ENCODE results near the gene SEMA6D. TPM values are rescaled to one million over a fixed set of nuclear protein-coding genes. Genes with fewer than 3 reads are reported as not detected.

The SEMA6D gene
- total and polyA plus RNA-seq, 2 donors (not counting 1 experiment from before 2014, with no cell fraction given): 2.4 to 13.4 TPM

DNA sequence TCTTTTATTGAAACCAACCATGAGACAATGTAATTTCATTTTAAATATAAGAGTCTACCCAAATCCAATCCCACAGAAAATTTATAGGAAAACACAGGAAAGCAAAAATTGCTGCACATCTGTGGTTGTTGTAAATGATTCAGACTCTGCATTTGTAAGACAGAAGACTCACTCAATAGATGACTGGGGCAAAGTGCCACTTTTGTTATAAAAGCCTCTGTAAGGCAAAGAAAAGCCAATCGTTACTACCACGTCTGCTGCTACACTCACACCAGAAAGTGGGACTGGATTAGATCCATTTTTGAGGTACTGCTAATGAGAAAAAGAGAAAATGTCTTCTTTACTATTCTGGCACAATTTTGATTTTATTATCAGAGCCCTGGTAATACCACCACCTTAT lies 74.9 kb downstream of the SEMA6D start:
- no peak for DNase-seq (ENCODE audit: low read depth in 2 of 2)
- TF ChIP-seq EZH2 (IDR thresholded peaks at IDR 0.05; ENCODE audit: low read length, missing control alignments): no peak
- TF ChIP-seq, protein P1, sequence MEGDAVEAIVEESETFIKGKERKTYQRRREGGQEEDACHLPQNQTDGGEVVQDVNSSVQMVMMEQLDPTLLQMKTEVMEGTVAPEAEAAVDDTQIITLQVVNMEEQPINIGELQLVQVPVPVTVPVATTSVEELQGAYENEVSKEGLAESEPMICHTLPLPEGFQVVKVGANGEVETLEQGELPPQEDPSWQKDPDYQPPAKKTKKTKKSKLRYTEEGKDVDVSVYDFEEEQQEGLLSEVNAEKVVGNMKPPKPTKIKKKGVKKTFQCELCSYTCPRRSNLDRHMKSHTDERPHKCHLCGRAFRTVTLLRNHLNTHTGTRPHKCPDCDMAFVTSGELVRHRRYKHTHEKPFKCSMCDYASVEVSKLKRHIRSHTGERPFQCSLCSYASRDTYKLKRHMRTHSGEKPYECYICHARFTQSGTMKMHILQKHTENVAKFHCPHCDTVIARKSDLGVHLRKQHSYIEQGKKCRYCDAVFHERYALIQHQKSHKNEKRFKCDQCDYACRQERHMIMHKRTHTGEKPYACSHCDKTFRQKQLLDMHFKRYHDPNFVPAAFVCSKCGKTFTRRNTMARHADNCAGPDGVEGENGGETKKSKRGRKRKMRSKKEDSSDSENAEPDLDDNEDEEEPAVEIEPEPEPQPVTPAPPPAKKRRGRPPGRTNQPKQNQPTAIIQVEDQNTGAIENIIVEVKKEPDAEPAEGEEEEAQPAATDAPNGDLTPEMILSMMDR (conservative IDR thresholded peaks at IDR 0.05 in 1 of 2, IDR thresholded peaks at IDR 0.05 in 1 of 2; ENCODE audit: low read depth in 1 of 2, low read length in 2 of 2): no peak

DNA sequence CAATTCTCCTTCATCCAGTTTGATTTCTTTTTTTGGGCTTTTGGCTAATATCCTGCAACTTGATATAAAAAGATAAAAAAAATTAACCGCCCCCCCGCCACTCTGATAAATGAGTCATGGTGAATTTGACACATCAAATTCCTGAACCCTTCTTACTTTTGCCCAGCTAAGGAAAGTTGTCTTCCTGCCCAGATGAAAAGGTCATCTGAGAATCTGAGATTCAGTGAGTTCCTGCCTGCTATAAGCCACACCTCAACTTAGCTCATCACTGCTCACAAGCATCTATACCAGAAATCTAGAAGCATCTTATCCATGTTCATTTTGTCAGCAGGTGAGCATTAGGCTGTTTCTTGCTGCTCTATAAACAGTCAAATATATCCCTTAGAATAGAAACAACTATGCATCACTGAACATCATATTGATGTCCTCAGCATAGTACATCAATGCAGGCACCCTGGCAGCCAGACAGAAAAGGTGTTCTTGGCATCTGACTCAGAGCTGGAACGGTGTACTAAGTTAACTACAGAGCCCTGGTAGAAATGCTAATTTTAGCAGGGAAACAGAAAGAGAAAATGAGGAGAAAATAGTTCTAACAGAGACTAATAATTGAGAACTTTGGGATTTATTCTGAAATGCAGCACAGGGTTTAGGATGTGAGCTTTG lies 77.1 kb downstream of the SEMA6D start:
- Histone ChIP-seq H3K27me3 (ENCODE audit: control insufficient read depth, insufficient read depth, low read length) (no peaks in the 10 kb centered on the region), H3K4me2 (ENCODE audit: extremely low read depth, insufficient read depth, low read length) (no peak overlapping the region), H2AFZ (ENCODE audit: low read length) (no peak overlapping the region), H3K36me3 (ENCODE audit: control insufficient read depth, insufficient read depth, low read length) (no peaks in the 10 kb centered on the region), H3K4me3 (replicated peaks in 1 of 4; ENCODE audit: control extremely low read depth in 1 of 4, insufficient read depth in 1 of 4, low read depth in 3 of 4, low read length in 4 of 4) (no peak overlapping the region), H3K27ac (ENCODE audit: insufficient read depth, low read length) (no peak overlapping the region), H3K9ac (ENCODE audit: insufficient read depth, low read length) (no peak overlapping the region), H3K79me2 (ENCODE audit: control insufficient read depth, insufficient read depth, low read length) (no peaks in the 10 kb centered on the region), H3K4me1 (ENCODE audit: control insufficient read depth, extremely low read depth, insufficient read depth, low read length) (no peaks in the 10 kb centered on the region), H3K9me3 (ENCODE audit: control insufficient read depth, insufficient read depth, low read depth, low read length) (no peaks in the 10 kb centered on the region), H4K20me1 (ENCODE audit: control insufficient read depth, extremely low read depth, insufficient read depth, low read length) (no peaks in the 10 kb centered on the region)
- TF ChIP-seq, protein P1 (conservative IDR thresholded peaks at IDR 0.05 in 1 of 2, IDR thresholded peaks at IDR 0.05 in 1 of 2; ENCODE audit: low read depth in 1 of 2, low read length in 2 of 2): no peak
- no peak for TF ChIP-seq EZH2 (IDR thresholded peaks at IDR 0.05; ENCODE audit: low read length, missing control alignments)
- peak in 1 of 2 donors; percentile 31 for DNase-seq (ENCODE audit: low read depth in 2 of 2)

More for the DNA sequence above, 74.9 kb downstream of the SEMA6D start:
- H2AFZ ChIP-seq (ENCODE audit: low read length): no peak overlapping the region
- H3K4me1 ChIP-seq (ENCODE audit: control insufficient read depth, extremely low read depth, insufficient read depth, low read length): no peaks in the 10 kb centered on the region
- H4K20me1 ChIP-seq (ENCODE audit: control insufficient read depth, extremely low read depth, insufficient read depth, low read length): no peaks in the 10 kb centered on the region
- H3K27ac ChIP-seq (ENCODE audit: insufficient read depth, low read length): no peak overlapping the region
- no peak overlapping the region for H3K4me3 ChIP-seq (replicated peaks in 1 of 4; ENCODE audit: control extremely low read depth in 1 of 4, insufficient read depth in 1 of 4, low read depth in 3 of 4, low read length in 4 of 4)
- H3K4me2 ChIP-seq (ENCODE audit: extremely low read depth, insufficient read depth, low read length): no peak overlapping the region
- H3K36me3 ChIP-seq (ENCODE audit: control insufficient read depth, insufficient read depth, low read length): no peaks in the 10 kb centered on the region
- H3K9ac ChIP-seq (ENCODE audit: insufficient read depth, low read length): no peak overlapping the region
- H3K27me3 ChIP-seq (ENCODE audit: control insufficient read depth, insufficient read depth, low read length): no peaks in the 10 kb centered on the region
- no peaks in the 10 kb centered on the region for H3K79me2 ChIP-seq (ENCODE audit: control insufficient read depth, insufficient read depth, low read length)
- no peaks in the 10 kb centered on the region for H3K9me3 ChIP-seq (ENCODE audit: control insufficient read depth, insufficient read depth, low read depth, low read length)

DNA sequence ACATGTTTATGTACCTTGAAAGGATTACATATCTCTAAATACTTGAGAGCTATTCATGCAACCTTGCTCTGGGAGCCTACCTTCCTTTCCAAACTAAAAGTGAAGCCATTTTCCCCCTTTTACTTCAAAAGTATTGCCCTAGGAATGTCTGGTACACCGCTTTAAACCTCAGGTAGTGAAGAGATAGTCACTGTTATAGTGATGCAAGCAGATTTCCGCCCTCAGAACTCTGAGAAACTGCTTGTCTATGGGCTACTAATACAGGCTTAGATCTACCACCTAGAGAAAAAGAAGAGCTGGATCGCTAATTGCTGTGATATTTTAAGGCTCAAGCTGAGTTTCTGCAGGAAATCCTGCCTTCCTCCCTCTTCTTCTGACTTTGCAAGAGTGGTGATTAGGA lies 78.6 kb downstream of the SEMA6D start:
- Histone ChIP-seq H3K9ac (ENCODE audit: insufficient read depth, low read length) (no peak overlapping the region), H3K36me3 (ENCODE audit: control insufficient read depth, insufficient read depth, low read length) (no peaks in the 10 kb centered on the region), H3K9me3 (ENCODE audit: control insufficient read depth, insufficient read depth, low read depth, low read length) (no peaks in the 10 kb centered on the region), H3K4me3 (replicated peaks in 1 of 4; ENCODE audit: control extremely low read depth in 1 of 4, insufficient read depth in 1 of 4, low read depth in 3 of 4, low read length in 4 of 4) (no peak overlapping the region), H4K20me1 (ENCODE audit: control insufficient read depth, extremely low read depth, insufficient read depth, low read length) (no peaks in the 10 kb centered on the region), H3K4me2 (ENCODE audit: extremely low read depth, insufficient read depth, low read length) (no peak overlapping the region), H3K4me1 (ENCODE audit: control insufficient read depth, extremely low read depth, insufficient read depth, low read length) (no peaks in the 10 kb centered on the region), H3K27me3 (ENCODE audit: control insufficient read depth, insufficient read depth, low read length) (no peaks in the 10 kb centered on the region), H3K27ac (ENCODE audit: insufficient read depth, low read length) (no peak overlapping the region), H2AFZ (ENCODE audit: low read length) (no peak overlapping the region), H3K79me2 (ENCODE audit: control insufficient read depth, insufficient read depth, low read length) (no peaks in the 10 kb centered on the region)
- TF ChIP-seq EZH2 (IDR thresholded peaks at IDR 0.05; ENCODE audit: low read length, missing control alignments): no peak
- TF ChIP-seq, protein P1 (conservative IDR thresholded peaks at IDR 0.05 in 1 of 2, IDR thresholded peaks at IDR 0.05 in 1 of 2; ENCODE audit: low read depth in 1 of 2, low read length in 2 of 2): no peak
- no peak for DNase-seq (ENCODE audit: low read depth in 2 of 2)
